Activated gamma-delta T cell (primary cell): Measurements from ENCODE around the gene GPR153.
A peak's percentile ranks its signal among the peaks of the same experiment; 100 is the strongest.

Experiments used
- DNase-seq: peaks from one replicate; lab custom pipeline; 2025; lab: John Stamatoyannopoulos, UW

GPR153 gene

DNA sequence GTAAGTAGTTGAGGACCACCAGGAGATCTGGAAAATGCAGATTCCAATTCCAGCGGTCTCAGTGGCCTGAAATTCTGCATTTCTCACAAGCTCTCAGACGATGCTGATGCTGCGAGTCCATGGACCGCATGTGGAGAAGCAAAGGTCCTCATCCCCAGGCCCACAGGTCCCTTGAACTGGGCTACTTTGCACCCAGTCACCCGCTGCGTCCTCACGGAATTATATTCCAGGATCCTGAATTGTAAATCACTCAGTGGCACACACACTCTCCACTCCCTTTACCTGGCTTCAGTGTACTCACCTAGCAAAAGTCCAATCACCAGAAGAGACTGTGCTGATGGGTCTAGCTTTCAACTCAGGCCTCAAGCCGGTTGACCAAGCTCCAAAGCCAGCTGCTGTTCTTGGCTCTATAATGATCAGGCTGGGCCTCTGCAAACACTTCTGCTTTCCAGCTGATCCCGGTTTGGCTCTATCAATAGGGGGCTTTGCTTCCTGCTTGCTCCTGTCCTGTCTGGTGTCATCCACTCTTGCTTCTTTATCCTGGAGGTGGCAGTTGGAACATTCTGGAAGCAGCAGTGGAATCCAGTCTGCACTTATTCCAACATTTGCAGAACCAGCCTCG lies 60.6 kb downstream of the GPR153 start:
- no peak for DNase-seq

DNA sequence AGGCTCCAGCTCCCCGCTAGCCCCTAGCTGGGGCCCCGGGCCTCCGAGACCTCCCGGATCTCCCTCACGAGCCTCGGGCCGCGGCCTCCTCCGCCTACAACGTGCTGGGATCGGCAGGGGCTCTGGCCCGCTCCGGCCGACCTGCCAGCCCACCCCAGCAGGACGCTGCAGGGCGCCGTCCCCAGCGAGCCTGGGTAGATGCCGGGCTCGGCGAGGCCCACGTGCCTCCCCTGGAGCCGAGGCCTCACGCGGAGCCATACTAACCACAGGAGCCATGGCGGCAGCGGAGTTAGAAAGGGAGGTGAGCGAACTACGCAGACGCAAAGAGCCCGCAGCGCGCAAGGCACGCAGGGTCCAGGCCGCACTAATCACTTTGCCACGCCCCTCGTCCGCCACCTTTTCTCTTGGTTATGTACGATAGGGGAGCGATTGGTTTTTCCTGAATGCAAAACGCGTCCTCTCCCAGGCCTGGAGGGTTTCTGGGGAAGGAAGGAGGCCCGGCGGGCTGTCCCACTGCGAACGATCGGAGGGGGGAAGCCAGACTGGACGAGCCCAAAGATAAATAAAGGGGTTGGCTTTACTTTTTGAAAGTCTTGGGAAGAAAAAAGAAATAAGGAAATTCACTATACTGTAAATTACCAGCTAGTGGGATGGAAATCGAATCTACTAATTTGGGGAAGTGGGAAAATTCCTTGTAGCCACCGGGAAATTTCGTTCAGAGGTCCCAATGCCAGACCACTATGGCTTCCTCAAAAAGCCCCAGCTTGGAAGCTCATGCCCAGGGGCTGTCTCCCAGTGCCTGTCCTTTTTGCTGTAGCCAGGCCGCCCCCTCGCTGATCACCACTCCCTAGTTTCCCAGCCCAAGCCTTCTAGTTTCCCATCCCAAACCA lies 61.4 kb downstream of the GPR153 start, which contains the start of gene RPL22:
Gene RPL22, minus strand, starts transcription at position 298 of the 890 bp plus-strand sequence. Its CDS starts 22 bp downstream, at position 276.
- peak; percentile 78 for DNase-seq

DNA sequence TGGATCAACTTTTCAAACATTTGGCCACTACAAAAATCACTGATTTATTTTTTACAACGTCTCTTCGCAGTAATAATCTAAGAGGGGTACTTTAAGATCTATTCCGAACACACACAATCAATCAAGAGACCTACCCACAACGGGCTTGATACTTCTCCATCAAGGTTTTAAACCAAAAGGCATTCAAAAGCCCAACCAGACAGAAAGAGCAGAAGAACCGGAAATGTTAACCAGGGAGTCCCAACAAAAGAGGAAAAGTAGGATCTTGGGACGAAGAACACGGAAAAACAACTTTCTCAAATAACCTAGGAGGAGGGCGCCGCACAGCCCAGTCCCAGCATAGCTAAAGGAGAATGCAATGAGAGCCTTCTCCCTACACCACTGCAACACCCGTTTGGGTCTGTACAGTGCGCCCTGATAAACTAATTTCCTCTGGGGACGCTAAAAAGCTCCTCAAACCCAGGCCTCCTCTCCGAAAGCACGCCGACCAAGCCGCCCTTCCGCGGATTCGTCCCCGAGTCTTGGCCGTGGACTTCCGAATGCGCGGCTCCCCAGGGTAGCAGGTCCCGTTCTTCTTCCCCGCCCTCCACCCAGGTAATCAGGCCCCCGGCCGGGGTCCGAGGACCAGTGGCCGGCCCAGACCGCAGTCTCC lies 62.1 kb downstream of the GPR153 start:
- no peak for DNase-seq

DNA sequence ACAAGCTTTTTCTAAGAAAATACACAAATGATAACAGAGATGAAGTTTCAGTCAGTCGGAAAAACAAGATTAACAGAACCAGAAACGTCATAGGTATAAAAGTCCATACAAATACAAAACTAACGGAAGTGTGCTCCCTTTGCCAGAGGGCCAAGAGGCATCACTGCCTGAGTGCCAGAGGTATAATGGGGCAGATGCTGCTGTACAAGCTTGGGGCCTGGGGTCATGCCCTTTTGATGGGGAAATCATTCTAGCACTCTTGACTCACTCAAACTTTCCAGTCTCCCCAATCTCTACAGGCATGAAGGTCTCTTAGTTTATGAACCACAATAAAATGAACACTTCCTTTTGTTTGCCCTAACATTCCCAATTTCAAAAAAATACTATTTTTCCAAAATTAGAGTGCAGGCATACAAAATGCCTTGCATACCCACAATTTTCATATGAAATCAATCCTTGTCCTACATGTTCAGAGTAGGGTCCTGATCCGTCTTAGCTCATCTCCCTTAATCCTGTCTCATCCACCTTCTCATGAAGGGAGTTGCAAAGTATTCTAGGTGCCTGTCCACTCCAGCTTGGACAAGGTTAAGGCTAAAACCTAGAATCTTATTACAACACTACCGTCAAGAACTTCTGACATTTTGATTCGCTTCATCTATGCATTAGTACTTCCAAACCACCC lies 63.0 kb downstream of the GPR153 start:
- no peak for DNase-seq
